Measurements from ENCODE around the gene CBX4. TPM values are rescaled to one million over a fixed set of nuclear protein-coding genes. Genes with fewer than 3 reads are reported as not detected.

Gene CBX4
- total and polyA plus RNA-seq, 2 of the 13 experiments (the other 11 are each of a cell fraction or from before 2014, with no cell fraction given) = 25.8 to 50.8 TPM

- ChIA-PET POLR2A (interaction anchor here (0.7 to 11.1 kb wide), 15 partner anchors 9 to 153 kb away, joined by 3 to 274 read pairs (median 6); partner anchors contain the start of gene CBX8), CTCF (ENCODE audit: low intra/inter-chr PET ratio, low total read pairs) (interaction anchor here (2.0 to 2.1 kb wide), 2 partner anchors 24 to 46 kb away, joined by 6 to 12 read pairs; no protein-coding TSS in a partner anchor)
- DNase-seq (ENCODE audit: low spot score) (no peak), ATAC-seq (no peak), FAIRE-seq (no peak)
- Histone ChIP-seq H3K27ac (ENCODE audit: extremely low read length, insufficient read depth, low read length) (peak overlapping the region; percentile 57), H3K4me2 (ENCODE audit: low read depth, low read length) (peak overlapping the region; percentile 97), H3K79me2 (ENCODE audit: insufficient read depth, low read length) (peaks cover 39% of the 10 kb centered on the region), H3K9me3 (ENCODE audit: low read length) (no peaks in the 10 kb centered on the region), H3K9ac (ENCODE audit: insufficient read depth, low read depth, low read length) (0 out of 2 replicates have a peak overlapping the region, but pooled peaks have one; percentile 79), H3K36me3 (replicated peaks in 1 of 2; ENCODE audit: control insufficient read depth in 1 of 2, insufficient read depth in 2 of 2, low read length in 2 of 2) (peaks cover 11 to 12% of the 10 kb centered on the region in 2 experiments), H4K20me1 (ENCODE audit: insufficient read depth, low read length) (peaks cover 44% of the 10 kb centered on the region), H3K4me3 (replicated peaks in 1 of 3; ENCODE audit: insufficient read depth in 1 of 3, low read depth in 2 of 3, low read length in 3 of 3) (peak overlapping the region in 1 of 3 experiments; percentile 87; a peak in 1 of 6 replicates), H2AFZ (ENCODE audit: low read length) (no peak overlapping the region), H3K4me1 (ENCODE audit: insufficient read depth, low read length) (peaks cover 63% of the 10 kb centered on the region), H3K27me3 (ENCODE audit: control insufficient read depth in 1 of 2, insufficient read depth in 2 of 2, low read length in 2 of 2) (no peaks in the 10 kb centered on the region; a peak in 1 of 5 replicates)
- BruUV-seq (replicated peaks) = no TSS peak
- WGBS (ENCODE audit: low lambda C conversion rate) = 96% methylated on average over 21 of the region's 24 CpGs
- intact Hi-C loops (cut with micrococcal nuclease; ENCODE audit: unreplicated experiment) (loop anchor here (5.0 to 10.0 kb wide), 3 partner anchors 39 to 91 kb away; partner anchors contain the start of gene CBX8), in situ Hi-C loops (cut with HindIII; ENCODE audit: extremely low pct_ligation_motif_present, low pct_unique_long_range_greater_than_20kb) (loop anchor here (5.0 kb wide), 1 partner anchor 156 kb away; no protein-coding TSS in a partner anchor)
- TF ChIP-seq ZKSCAN1 (IDR thresholded peaks at IDR 0.05; ENCODE audit: low read length) (no peak), ZNF274 (CRISPR knock-in tag; IDR thresholded peaks at IDR 0.05) (no peak), ARHGAP35 (CRISPR knock-in tag; IDR thresholded peaks at IDR 0.05; ENCODE audit: borderline replicate concordance) (no peak), ZNF331 (CRISPR knock-in tag; IDR thresholded peaks at IDR 0.05) (no peak), NFYB (CRISPR knock-in tag; IDR thresholded peaks at IDR 0.05) (0 out of 2 replicates have a peak, but pooled peaks have one; percentile 15), ZFY (CRISPR knock-in tag; IDR thresholded peaks at IDR 0.05) (0 out of 2 replicates have a peak, but pooled peaks have one; percentile 12), TFAP4 (IDR thresholded peaks at IDR 0.05; ENCODE audit: borderline replicate concordance, low read depth) (peak; percentile 24; the same call in 1 of the 2 replicates), SKIL (CRISPR knock-in tag; IDR thresholded peaks at IDR 0.05; ENCODE audit: borderline replicate concordance) (no peak), TFDP1 (CRISPR knock-in tag; IDR thresholded peaks at IDR 0.05; ENCODE audit: borderline replicate concordance) (no peak), CHCHD3 (CRISPR knock-in tag; IDR thresholded peaks at IDR 0.05) (no peak), NR2F2 (IDR thresholded peaks at IDR 0.05; ENCODE audit: borderline replicate concordance, low read depth) (no peak), ZNF468 (CRISPR knock-in tag; IDR thresholded peaks at IDR 0.05) (no peak), ZNF691 (CRISPR knock-in tag; IDR thresholded peaks at IDR 0.05; ENCODE audit: borderline replicate concordance, low read depth) (no peak), HOXA3 (CRISPR knock-in tag; IDR thresholded peaks at IDR 0.05) (no peak), NCOR1 (IDR thresholded peaks at IDR 0.05; ENCODE audit: borderline replicate concordance, low read length) (no peak), ZFP82 (CRISPR knock-in tag; IDR thresholded peaks at IDR 0.05; ENCODE audit: borderline replicate concordance) (no peak)
These were observed 3.2 kb downstream of the CBX4 start for GRCh38 chr17:79835953-79836509.
